ENCODE measurements around the gene CRYGB.

DNA sequence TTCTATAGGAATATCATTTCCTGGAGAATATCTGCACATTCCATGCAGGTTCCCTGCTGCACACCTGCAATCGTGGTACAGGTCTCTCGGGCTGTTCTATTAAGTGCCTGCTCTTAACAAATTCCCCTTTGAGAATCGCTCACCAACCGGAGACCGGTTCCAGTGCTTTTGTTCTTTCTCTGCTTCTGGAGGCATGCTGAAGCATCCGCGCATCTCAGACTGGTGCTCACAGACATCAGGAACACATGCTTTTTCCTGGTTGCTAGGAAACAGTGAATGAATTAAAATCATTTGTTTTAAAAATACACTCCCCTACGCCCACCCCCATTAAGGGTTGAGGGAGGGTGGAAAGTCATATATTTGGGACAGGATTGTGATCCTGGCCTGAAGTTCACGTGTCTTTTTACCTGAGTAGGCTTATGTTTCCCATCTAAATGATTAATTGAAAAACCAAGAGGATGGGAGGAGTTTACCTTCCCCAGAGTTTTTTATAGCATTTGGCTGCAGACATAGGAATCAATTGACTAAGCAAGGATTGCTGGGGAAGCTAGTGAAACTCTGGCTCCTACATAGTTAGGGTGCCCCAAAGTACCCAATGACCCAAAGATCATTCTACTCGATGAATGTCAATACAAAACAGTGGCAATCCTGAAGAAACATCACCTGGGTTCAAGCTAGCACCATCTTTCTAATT lies 44.0 kb upstream of the CRYGB start, which contains the start of gene C2orf80:
- TF ChIP-seq POLR2A (IDR thresholded peaks at IDR 0.05; ENCODE audit: low read length): no peak
- TF ChIP-seq GATA1 (IDR thresholded peaks at IDR 0.05; ENCODE audit: low read depth, low read length): no peak

Measured in erythroblast (primary cell).